Prostate gland (tissue), 2 donors: ENCODE measurements around the gene KBTBD13.

Source experiments
- POLR2AphosphoS5 ChIP-seq: sonication (generic); formaldehyde crosslinking; IDR thresholded peaks from one replicate; pipeline ENCODE4 v1.6.1; 2017; ENCODE audit warnings: antibody characterized with exemption
- TF ChIP-seq, protein P1 (sequence below), 4 experiments: fragments of 200-600 bp in 2 of 4; fragments of 450-650 bp in 2 of 4; sonication (generic) in 2 of 4; IDR thresholded peaks; 1 replicate in 3 of 4; 2 replicates in 1 of 4; pipeline ENCODE4 v1.5.1; 2016 to 2019; ENCODE audit warnings: antibody characterized with exemption in 4 of 4, mild to moderate bottlenecking in 2 of 4, moderate library complexity in 2 of 4

DNA sequence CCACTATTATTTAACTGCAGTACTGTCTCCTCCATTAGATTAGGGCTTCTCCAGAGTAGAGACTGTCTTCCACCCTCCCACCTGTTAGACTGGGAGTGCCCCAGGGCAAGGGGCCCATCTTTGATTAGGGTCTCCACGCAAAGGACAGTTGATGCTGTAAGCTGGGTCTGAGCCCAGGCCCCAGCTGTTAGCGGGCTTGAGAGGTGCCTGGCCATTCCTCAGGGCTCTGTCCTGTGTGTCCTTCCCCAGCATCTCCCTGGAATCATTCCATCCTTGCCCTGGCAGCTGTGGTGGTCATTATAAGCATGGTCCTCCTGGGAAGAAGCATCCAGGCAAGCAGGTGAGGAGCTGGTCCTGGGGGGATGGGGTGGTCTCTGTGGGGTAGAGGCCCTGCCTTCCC, 25.3 kb upstream of the KBTBD13 start:
- TF ChIP-seq POLR2AphosphoS5 = no peak
- TF ChIP-seq, protein P1, sequence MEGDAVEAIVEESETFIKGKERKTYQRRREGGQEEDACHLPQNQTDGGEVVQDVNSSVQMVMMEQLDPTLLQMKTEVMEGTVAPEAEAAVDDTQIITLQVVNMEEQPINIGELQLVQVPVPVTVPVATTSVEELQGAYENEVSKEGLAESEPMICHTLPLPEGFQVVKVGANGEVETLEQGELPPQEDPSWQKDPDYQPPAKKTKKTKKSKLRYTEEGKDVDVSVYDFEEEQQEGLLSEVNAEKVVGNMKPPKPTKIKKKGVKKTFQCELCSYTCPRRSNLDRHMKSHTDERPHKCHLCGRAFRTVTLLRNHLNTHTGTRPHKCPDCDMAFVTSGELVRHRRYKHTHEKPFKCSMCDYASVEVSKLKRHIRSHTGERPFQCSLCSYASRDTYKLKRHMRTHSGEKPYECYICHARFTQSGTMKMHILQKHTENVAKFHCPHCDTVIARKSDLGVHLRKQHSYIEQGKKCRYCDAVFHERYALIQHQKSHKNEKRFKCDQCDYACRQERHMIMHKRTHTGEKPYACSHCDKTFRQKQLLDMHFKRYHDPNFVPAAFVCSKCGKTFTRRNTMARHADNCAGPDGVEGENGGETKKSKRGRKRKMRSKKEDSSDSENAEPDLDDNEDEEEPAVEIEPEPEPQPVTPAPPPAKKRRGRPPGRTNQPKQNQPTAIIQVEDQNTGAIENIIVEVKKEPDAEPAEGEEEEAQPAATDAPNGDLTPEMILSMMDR (IDR thresholded peaks at IDR 0.05) = no peak
